Stimulated activated naive B cell treated with anti-CD40 and anti-IgM and Interleukin-4, amounts not matched to agents 10 μg/mL and 1 μg/mL and 100 μg/mL, for 72 hours (primary cell): ENCODE data around the gene SMAP1.

Experiments
- ATAC-seq, 2 donors: fragments of 150-1000 bp; cut with Tn5 transposase; replicated peaks; 2 replicates each; pipeline ENCODE4 v1.10.0; 2021; ENCODE audit warnings: moderate library complexity in 1 of 2
- DNase-seq: peaks from one replicate; pipeline ENCODE4 v3.0.0; 2021
- H3K27ac Mint-ChIP-seq: one replicate; pipeline ENCODE4 v1.8.0; 2022; ENCODE audit warnings: mild to moderate bottlenecking, mixed read lengths
- H3K27me3 Mint-ChIP-seq, 2 donors: one replicate each; pipeline ENCODE4 v1.8.0; 2022; ENCODE audit warnings: mixed read lengths in 2 of 2
- H3K36me3 Mint-ChIP-seq, 2 donors: one replicate each; pipeline ENCODE4 v1.8.0; 2022; ENCODE audit warnings: mixed read lengths in 2 of 2, mild to moderate bottlenecking in 1 of 2
- H3K4me1 Mint-ChIP-seq, 2 donors: one replicate each; pipeline ENCODE4 v1.8.0; 2022; ENCODE audit warnings: mixed read lengths in 2 of 2, mild to moderate bottlenecking in 1 of 2
- H3K4me3 Mint-ChIP-seq, 2 donors: one replicate each; pipeline ENCODE4 v1.8.0; 2022; ENCODE audit warnings: mild to moderate bottlenecking in 2 of 2, mixed read lengths in 2 of 2, moderate library complexity in 1 of 2
- H3K9me3 Mint-ChIP-seq, 2 donors: one replicate each; pipeline ENCODE4 v1.8.0; 2022; ENCODE audit warnings: mixed read lengths in 2 of 2, mild to moderate bottlenecking in 1 of 2

Gene SMAP1

DNA sequence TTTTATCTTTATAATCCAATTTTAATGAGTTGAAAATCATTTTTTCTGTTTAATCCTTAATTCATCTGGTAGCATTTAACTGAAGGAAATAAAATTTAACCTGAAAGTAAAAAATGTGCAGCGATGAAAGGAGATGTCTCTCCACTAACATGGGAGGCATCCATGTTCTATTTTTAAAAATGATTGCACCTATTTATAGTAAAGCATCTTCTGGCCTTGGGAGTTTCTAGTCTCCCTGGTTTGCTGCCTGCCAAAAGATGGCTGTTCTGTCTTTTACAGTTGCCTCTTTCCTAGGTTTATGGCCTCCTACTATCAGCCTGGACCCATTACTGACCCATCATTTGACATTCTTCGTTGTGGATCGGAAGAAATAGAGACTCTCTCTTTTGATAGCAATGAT is 146.2 kb downstream of the SMAP1 start:
- Mint-ChIP-seq H3K4me3 (no peak overlapping the region), H3K27ac (no peak overlapping the region), H3K36me3 (peaks cover 5 to 26% of the 10 kb centered on the region in 2 donors), H3K9me3 (no peaks in the 10 kb centered on the region), H3K27me3 (no peaks in the 10 kb centered on the region), H3K4me1 (no peaks in the 10 kb centered on the region)
- DNase-seq: no peak
- no peak for ATAC-seq

DNA sequence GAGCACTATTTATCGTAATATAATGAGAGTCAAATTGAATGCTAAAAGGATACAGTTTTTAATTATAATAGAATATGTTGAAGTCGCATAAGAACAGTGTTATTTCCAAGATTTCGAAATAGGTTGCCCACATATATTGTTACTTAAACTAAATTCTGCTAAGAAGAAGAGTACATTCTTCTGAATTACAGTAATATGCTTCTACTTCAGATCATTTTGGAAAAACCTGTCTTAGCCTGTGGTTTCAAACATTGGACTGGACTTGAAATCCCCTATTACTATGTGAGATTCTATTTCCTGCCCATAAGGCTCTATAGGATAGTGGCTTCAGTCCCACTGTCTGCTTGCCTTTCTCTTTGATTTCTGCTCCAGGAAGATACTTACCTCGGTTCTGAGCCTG is 152.0 kb downstream of the SMAP1 start:
- ATAC-seq (no peak), DNase-seq (no peak)
- peaks cover 8 to 15% of the 10 kb centered on the region in 2 donors for H3K4me1 Mint-ChIP-seq
- H3K27ac Mint-ChIP-seq: no peak overlapping the region
- H3K36me3 Mint-ChIP-seq: peaks cover 7 to 16% of the 10 kb centered on the region in 2 donors
- H3K4me3 Mint-ChIP-seq: no peak overlapping the region
- peaks cover 5 to 7% of the 10 kb centered on the region in 2 donors for H3K9me3 Mint-ChIP-seq
- H3K27me3 Mint-ChIP-seq: no peaks in the 10 kb centered on the region

GRCh38 chr6:70820778-70821177 is 153.1 kb downstream of the SMAP1 start:
- Mint-ChIP-seq H3K36me3 (peaks cover 7 to 19% of the 10 kb centered on the region in 2 donors), H3K9me3 (peaks cover 5 to 7% of the 10 kb centered on the region in 2 donors), H3K4me1 (peaks cover 8 to 15% of the 10 kb centered on the region in 2 donors), H3K27ac (no peak overlapping the region), H3K27me3 (no peaks in the 10 kb centered on the region), H3K4me3 (no peak overlapping the region)
- DNase-seq (no peak), ATAC-seq (no peak)

DNA sequence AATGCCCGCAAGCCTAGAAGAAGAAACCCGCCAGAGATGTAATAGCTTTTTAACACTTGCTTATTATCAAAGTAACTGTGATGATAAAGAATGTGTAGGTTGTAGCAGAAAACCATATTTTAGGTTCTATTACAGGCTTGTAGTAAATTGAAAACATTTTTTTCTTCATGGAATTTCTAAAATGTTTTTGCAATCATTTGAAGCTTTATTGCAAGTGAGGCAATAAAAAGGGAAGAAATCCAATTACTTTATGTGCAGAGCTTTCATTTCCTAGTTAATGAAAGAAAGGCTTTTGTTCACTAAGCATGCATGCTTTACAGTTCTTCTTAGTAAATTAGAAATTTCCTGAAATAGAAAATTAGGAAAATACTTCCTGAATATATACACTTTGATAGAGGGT is 154.1 kb downstream of the SMAP1 start:
- H3K4me3 Mint-ChIP-seq: no peak overlapping the region
- no peak for DNase-seq
- no peak for ATAC-seq
- no peak overlapping the region for H3K27ac Mint-ChIP-seq
- H3K27me3 Mint-ChIP-seq: no peaks in the 10 kb centered on the region
- peaks cover 7 to 19% of the 10 kb centered on the region in 2 donors for H3K36me3 Mint-ChIP-seq
- peaks cover 5 to 7% of the 10 kb centered on the region in 2 donors for H3K9me3 Mint-ChIP-seq
- peaks cover 8 to 15% of the 10 kb centered on the region in 2 donors for H3K4me1 Mint-ChIP-seq

- peaks cover 5 to 7% of the 10 kb centered on the region in 2 donors for H3K9me3 Mint-ChIP-seq
These were observed 156.0 kb downstream of the SMAP1 start for GRCh38 chr6:70823651-70824050.

DNA sequence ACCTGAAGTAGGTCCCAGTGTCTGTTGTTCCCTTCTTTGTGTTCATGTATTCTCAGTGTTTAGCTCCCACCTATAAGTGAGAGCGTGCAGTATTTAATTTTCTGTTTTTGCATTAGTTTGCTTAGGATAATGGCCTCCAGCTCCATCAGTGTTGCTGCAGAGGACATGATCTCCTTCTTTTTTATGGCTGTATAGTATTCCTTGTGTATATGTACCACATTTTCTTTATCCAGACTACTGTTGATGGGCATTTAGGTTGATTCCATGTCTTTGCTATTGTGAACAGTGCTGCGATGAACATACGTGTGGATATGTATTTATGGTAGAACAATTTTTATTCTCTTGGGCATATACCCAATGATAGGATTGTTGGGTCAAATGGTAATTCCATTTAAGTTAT is 163.7 kb downstream of the SMAP1 start:
- no peak for ATAC-seq
- Mint-ChIP-seq H3K9me3 (peaks cover 4 to 7% of the 10 kb centered on the region in 2 donors), H3K4me1 (no peaks in the 10 kb centered on the region), H3K36me3 (peaks cover 14 to 16% of the 10 kb centered on the region in 2 donors), H3K4me3 (no peak overlapping the region), H3K27me3 (no peaks in the 10 kb centered on the region), H3K27ac (no peak overlapping the region)
- DNase-seq: no peak

More at GRCh38 chr6:70823651-70824050, 156.0 kb downstream of the SMAP1 start:
- ATAC-seq: peak; percentile 89 to 91
- Mint-ChIP-seq H3K27me3 (no peaks in the 10 kb centered on the region), H3K4me1 (peaks cover 8 to 15% of the 10 kb centered on the region in 2 donors), H3K36me3 (peaks cover 7 to 19% of the 10 kb centered on the region in 2 donors), H3K4me3 (no peak overlapping the region), H3K27ac (no peak overlapping the region)
- DNase-seq: no peak

- Mint-ChIP-seq H3K9me3 (peaks cover 4 to 7% of the 10 kb centered on the region in 2 donors), H3K36me3 (peaks cover 20 to 26% of the 10 kb centered on the region in 2 donors), H3K4me3 (no peak overlapping the region), H3K27me3 (no peaks in the 10 kb centered on the region), H3K27ac (no peak overlapping the region), H3K4me1 (peaks cover 5% of the 10 kb centered on the region in 2 donors)
- ATAC-seq: no peak
- no peak for DNase-seq
These were observed 166.8 kb downstream of the SMAP1 start for GRCh38 chr6:70834520-70834919.

DNA sequence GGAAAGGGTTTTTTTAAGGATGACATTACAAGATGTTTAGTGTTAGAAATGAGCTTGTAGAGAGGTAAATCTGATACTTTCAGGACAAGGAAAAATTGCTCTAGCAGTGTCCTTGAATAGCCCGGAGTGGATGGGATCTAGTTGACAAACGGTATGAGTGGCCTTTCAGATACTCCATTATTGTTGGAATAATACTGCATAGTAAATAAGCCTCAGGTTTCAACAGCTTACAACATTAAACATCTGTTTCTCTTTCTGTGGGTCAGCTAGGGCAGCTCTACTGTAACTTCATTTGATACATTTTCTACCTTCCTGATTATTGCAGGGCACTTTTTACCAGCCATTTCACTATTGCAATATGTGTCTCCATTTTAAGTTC is 171.2 kb downstream of the SMAP1 start:
- Mint-ChIP-seq H3K36me3 (peaks cover 10 to 19% of the 10 kb centered on the region in 2 donors), H3K9me3 (no peaks in the 10 kb centered on the region), H3K27me3 (no peaks in the 10 kb centered on the region), H3K4me3 (no peak overlapping the region), H3K27ac (no peak overlapping the region), H3K4me1 (peaks cover 6 to 7% of the 10 kb centered on the region in 2 donors)
- ATAC-seq: no peak
- no peak for DNase-seq

GRCh38 chr6:70839286-70840266 is 171.9 kb downstream of the SMAP1 start:
- ATAC-seq (no peak), DNase-seq (no peak)
- no peaks in the 10 kb centered on the region for H3K9me3 Mint-ChIP-seq
- H3K4me3 Mint-ChIP-seq: no peak overlapping the region
- H3K36me3 Mint-ChIP-seq: peaks cover 10 to 19% of the 10 kb centered on the region in 2 donors
- no peak overlapping the region for H3K27ac Mint-ChIP-seq
- H3K27me3 Mint-ChIP-seq: no peaks in the 10 kb centered on the region
- H3K4me1 Mint-ChIP-seq: peaks cover 6 to 7% of the 10 kb centered on the region in 2 donors

GRCh38 chr6:70841112-70841511 is 173.4 kb downstream of the SMAP1 start:
- ATAC-seq (no peak), DNase-seq (no peak)
- H3K9me3 Mint-ChIP-seq: no peaks in the 10 kb centered on the region
- no peak overlapping the region for H3K27ac Mint-ChIP-seq
- peaks cover 13 to 23% of the 10 kb centered on the region in 2 donors for H3K36me3 Mint-ChIP-seq
- no peaks in the 10 kb centered on the region for H3K27me3 Mint-ChIP-seq
- no peak overlapping the region for H3K4me3 Mint-ChIP-seq
- H3K4me1 Mint-ChIP-seq: peaks cover 6 to 7% of the 10 kb centered on the region in 2 donors

GRCh38 chr6:70842541-70842940 is 174.9 kb downstream of the SMAP1 start:
- DNase-seq (no peak), ATAC-seq (no peak)
- Mint-ChIP-seq H3K27ac (no peak overlapping the region), H3K4me1 (peaks cover 15 to 17% of the 10 kb centered on the region in 2 donors), H3K27me3 (no peaks in the 10 kb centered on the region), H3K9me3 (no peaks in the 10 kb centered on the region), H3K36me3 (peaks cover 17 to 30% of the 10 kb centered on the region in 2 donors), H3K4me3 (no peak overlapping the region)

GRCh38 chr6:70843328-70843918 is 175.7 kb downstream of the SMAP1 start:
- Mint-ChIP-seq H3K27me3 (no peaks in the 10 kb centered on the region), H3K4me1 (peaks cover 17 to 20% of the 10 kb centered on the region in 2 donors), H3K27ac (no peak overlapping the region), H3K36me3 (peaks cover 17 to 30% of the 10 kb centered on the region in 2 donors), H3K9me3 (no peaks in the 10 kb centered on the region), H3K4me3 (no peak overlapping the region)
- no peak for DNase-seq
- ATAC-seq: no peak

DNA sequence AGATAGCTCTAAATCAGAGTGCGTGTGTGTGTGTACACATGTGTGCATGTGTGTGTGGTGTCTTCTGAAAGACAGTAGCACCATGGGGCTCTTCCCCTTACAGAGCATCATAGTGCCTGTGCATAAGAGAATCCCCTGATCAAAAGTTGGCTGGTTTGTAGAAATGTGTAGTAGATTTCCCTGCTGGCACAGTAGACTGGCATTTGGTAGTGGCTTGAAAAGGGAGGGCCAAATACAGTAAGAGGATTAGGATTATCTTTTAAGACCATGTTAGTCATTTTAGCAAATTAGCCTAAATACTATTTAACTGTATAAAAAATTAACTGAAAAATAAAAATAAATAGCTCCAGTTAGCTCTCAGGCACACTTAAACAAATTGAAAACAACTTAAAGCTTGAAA is 176.6 kb downstream of the SMAP1 start:
- DNase-seq (no peak), ATAC-seq (no peak)
- H3K36me3 Mint-ChIP-seq: peaks cover 13 to 29% of the 10 kb centered on the region in 2 donors
- H3K4me3 Mint-ChIP-seq: no peak overlapping the region
- no peaks in the 10 kb centered on the region for H3K9me3 Mint-ChIP-seq
- H3K4me1 Mint-ChIP-seq: peaks cover 17 to 24% of the 10 kb centered on the region in 2 donors
- no peak overlapping the region for H3K27ac Mint-ChIP-seq
- H3K27me3 Mint-ChIP-seq: no peaks in the 10 kb centered on the region

DNA sequence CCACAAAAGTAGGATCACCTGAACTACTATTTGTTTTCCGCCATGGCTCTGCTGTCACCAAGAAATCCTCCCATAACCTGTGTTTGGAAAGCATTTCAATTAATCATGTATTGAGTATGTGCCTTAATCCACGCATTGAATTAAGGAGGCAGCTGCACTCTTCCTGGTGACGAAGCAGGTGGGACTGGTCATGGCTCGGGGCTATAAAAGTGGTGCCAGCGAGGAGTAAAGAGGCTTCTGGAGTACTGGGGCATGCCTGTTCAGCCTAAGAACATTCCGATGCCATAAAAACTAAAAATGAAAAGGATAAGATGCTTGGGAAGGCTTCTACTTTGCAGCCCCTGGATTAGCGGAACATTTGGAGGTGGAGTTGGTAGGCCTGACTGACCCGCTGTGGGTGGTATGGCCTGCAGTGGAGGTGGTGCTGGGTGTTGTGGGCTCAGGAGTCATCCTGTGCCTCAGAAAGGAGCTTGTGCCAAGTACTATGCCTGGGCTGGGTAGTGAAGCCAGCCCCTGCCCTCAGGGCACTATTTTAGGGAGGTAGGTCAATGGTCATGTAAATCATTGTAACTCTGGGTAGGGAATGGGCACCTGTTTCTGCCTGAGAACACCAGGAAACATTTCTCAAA is 178.6 kb downstream of the SMAP1 start:
- peaks cover 11 to 27% of the 10 kb centered on the region in 2 donors for H3K36me3 Mint-ChIP-seq
- no peaks in the 10 kb centered on the region for H3K27me3 Mint-ChIP-seq
- ATAC-seq (no peak), DNase-seq (no peak)
- H3K4me1 Mint-ChIP-seq: peaks cover 15 to 21% of the 10 kb centered on the region in 2 donors
- no peak overlapping the region for H3K27ac Mint-ChIP-seq
- no peaks in the 10 kb centered on the region for H3K9me3 Mint-ChIP-seq
- H3K4me3 Mint-ChIP-seq: no peak overlapping the region
